Kidney (tissue), 14 donors: ENCODE measurements around the gene PSMC4. TPM values are rescaled to one million over a fixed set of nuclear protein-coding genes. Genes with fewer than 3 reads are reported as not detected.
A peak's percentile ranks its signal among the peaks of the same experiment; 100 is the strongest.

Source experiments
- DNase-seq, 5 donors: peaks; one replicate each; pipeline ENCODE4 v3.0.0-alpha.2; 2013 to 2020
- FAIRE-seq: peaks from 2 replicates; lab custom pipeline; 2012; peaks lifted over from hg19 to GRCh38; lab: Jason Lieb, UNC
- H3K27ac ChIP-seq, 2 donors: one replicate each; pipeline ENCODE4 v1.7.0; 2013; ENCODE audit warnings: low read depth in 2 of 2, low read length in 2 of 2, inconsistent platforms in 1 of 2
- H3K27me3 ChIP-seq: one replicate; pipeline ENCODE4 v1.7.1; 2013; ENCODE audit warnings: low read length, inconsistent platforms; ENCODE audit not compliant: control insufficient read depth, insufficient read depth
- H3K36me3 ChIP-seq, 3 donors: one replicate each; pipeline versions ENCODE4 v1.7.0 to v1.7.1; 2013; ENCODE audit warnings: low read length in 3 of 3, control low read depth in 1 of 3, inconsistent platforms in 1 of 3; ENCODE audit not compliant: insufficient read depth in 3 of 3, control insufficient read depth in 2 of 3
- H3K4me1 ChIP-seq, 3 donors: one replicate each; pipeline versions ENCODE4 v1.7.0 to v1.7.1; 2013; ENCODE audit warnings: low read length in 3 of 3, inconsistent platforms in 1 of 3, low read depth in 1 of 3; ENCODE audit not compliant: control insufficient read depth in 2 of 3, insufficient read depth in 2 of 3
- H3K4me3 ChIP-seq, 3 donors: one replicate each; pipeline versions ENCODE4 v1.7.0 to v1.8.1; 2013; ENCODE audit warnings: low read length in 3 of 3, control low read depth in 1 of 3, inconsistent platforms in 1 of 3
- H3K9ac ChIP-seq, 3 donors: one replicate each; pipeline versions ENCODE4 v1.7.0 to v1.7.1; 2013; ENCODE audit warnings: low read length in 3 of 3, control low read depth in 1 of 3, inconsistent platforms in 1 of 3
- H3K9me3 ChIP-seq, 3 donors: one replicate each; pipeline versions ENCODE4 v1.7.0 to v1.7.1; 2013; ENCODE audit warnings: low read length in 3 of 3, control low read depth in 1 of 3, inconsistent platforms in 1 of 3; ENCODE audit not compliant: control insufficient read depth in 2 of 3, insufficient read depth in 1 of 3
- CTCF ChIP-seq: IDR thresholded peaks from 3 replicates; pipeline ENCODE4 v1.5.1; 2012; ENCODE audit warnings: mild to moderate bottlenecking, moderate library complexity, borderline replicate concordance; ENCODE audit not compliant: insufficient read depth; ENCODE audit errors: extremely low read depth
- intact Hi-C: fragments of 100-400 bp; cut with DNase I; formaldehyde crosslinking; loops from one replicate; pipeline ENCODE4 v1.11.1; 2022
- polyA plus RNA-seq: library from polyadenylated mRNA; stranded (reverse); fragments of 350-450 nt; fragmentation: Illumina TruSeq; extraction: RNeasy Lipid Tissue Mini Kit (QIAGEN cat#74804); gene quantifications from one replicate; pipeline ENCODE4 v1.2.3, GENCODE V29; 2014; ENCODE audit warnings: low read depth, low replicate concordance; ENCODE audit not compliant: insufficient read depth
- total RNA-seq: library from RNA; stranded (reverse); fragmentation: NEBNext Ultra II Directional; extraction: Animal tissue kit (Norgen Biotek cat#: 25700); gene quantifications from one replicate; pipeline ENCODE4 v1.2.1, GENCODE V29; 2021
- donor health status: control.
- donor health status: control.
- donor health status: control.
- donor health status: control.
- donor health status: control.
- donor health status: DM: yes; HTN: yes; CAD: no.
- donor health status: Normal renal cell carcinoma (clear cell type).

Gene PSMC4
- total and polyA plus RNA-seq, 2 donors from 2014 or later: 84.7 to 113 TPM

GRCh38 chr19:40005691-40006272 lies 34.8 kb downstream of the PSMC4 start:
- H3K36me3 ChIP-seq: peaks cover 8 to 40% (median 19%) of the 10 kb centered on the region in 3 donors
- no peak overlapping the region for H3K9ac ChIP-seq
- peaks cover 0 to 3% (median 1%) of the 10 kb centered on the region in 3 donors for H3K9me3 ChIP-seq
- H3K27ac ChIP-seq: no peak overlapping the region
- DNase-seq: no peak
- no peak overlapping the region for H3K4me3 ChIP-seq
- no peak for FAIRE-seq
- no peaks in the 10 kb centered on the region for H3K4me1 ChIP-seq
- intact Hi-C loops: no loop called here
- H3K27me3 ChIP-seq: no peaks in the 10 kb centered on the region
- TF ChIP-seq CTCF: no peak

- Histone ChIP-seq H3K4me1 (no peaks in the 10 kb centered on the region), H3K9ac (no peak overlapping the region), H3K27ac (no peak overlapping the region), H3K27me3 (no peaks in the 10 kb centered on the region), H3K4me3 (no peak overlapping the region), H3K36me3 (peaks cover 8 to 40% (median 19%) of the 10 kb centered on the region in 3 donors), H3K9me3 (peaks cover 0 to 3% (median 1%) of the 10 kb centered on the region in 3 donors)
- intact Hi-C loops: no loop called here
- FAIRE-seq (no peak), DNase-seq (peak in 1 of 5 donors; percentile 22)
- TF ChIP-seq CTCF: no peak
Measured at GRCh38 chr19:40006273-40006691, 35.3 kb downstream of the PSMC4 start.

GRCh38 chr19:40009674-40010073 lies 38.7 kb downstream of the PSMC4 start:
- H3K27ac ChIP-seq: no peak overlapping the region
- TF ChIP-seq CTCF: no peak
- H3K4me1 ChIP-seq: no peaks in the 10 kb centered on the region
- no peak overlapping the region for H3K4me3 ChIP-seq
- intact Hi-C loops: no loop called here
- DNase-seq: no peak
- FAIRE-seq: no peak
- H3K36me3 ChIP-seq: peaks cover 17 to 51% (median 32%) of the 10 kb centered on the region in 3 donors
- H3K9ac ChIP-seq: no peak overlapping the region
- no peaks in the 10 kb centered on the region for H3K27me3 ChIP-seq
- peaks cover 1 to 29% (median 11%) of the 10 kb centered on the region in 3 donors for H3K9me3 ChIP-seq
